MCF 10A (cell line): ENCODE data around the gene PROX1. TPM values are rescaled to one million over a fixed set of nuclear protein-coding genes. Genes with fewer than 3 reads are reported as not detected.

ENCODE experiments used
- BruUV-seq: library from RNA; stranded (reverse); fragments of 400-500 nt; replicated peaks from 2 replicates; lab custom pipeline; 2021; lab: Mats Ljungman, UMichigan
- CTCF ChIA-PET: fragments of 300-600 bp; sonication (Branson Sonifier 250); formaldehyde crosslinking; extraction: SDS; loops from one replicate; lab custom pipeline; 2021; ENCODE audit warnings: antibody characterized with exemption, inconsistent platforms; lab: Yijun Ruan, JAX
- POLR2A ChIA-PET: fragments of 300-600, 350-650 bp; sonication (Branson Sonifier 250); formaldehyde crosslinking; extraction: SDS; loops from one replicate; lab custom pipeline; 2020; ENCODE audit warnings: antibody characterized with exemption, inconsistent platforms; lab: Yijun Ruan, JAX
- DNase-seq: peaks from one replicate; pipeline ENCODE4 v3.0.0-alpha.2; 2018; ENCODE audit not compliant: unreplicated experiment
- H3K27ac Mint-ChIP-seq: one replicate; pipeline ENCODE4 v1.8.0; 2022; ENCODE audit warnings: mild to moderate bottlenecking, low read depth, mixed read lengths; ENCODE audit not compliant: unreplicated experiment
- H3K27me3 Mint-ChIP-seq: one replicate; pipeline ENCODE4 v1.8.0; 2022; ENCODE audit warnings: mixed read lengths; ENCODE audit not compliant: insufficient read depth, unreplicated experiment
- H3K36me3 Mint-ChIP-seq: one replicate; pipeline ENCODE4 v1.8.0; 2022; ENCODE audit warnings: mild to moderate bottlenecking, moderate library complexity, mixed read lengths; ENCODE audit not compliant: insufficient read depth, unreplicated experiment
- H3K4me1 Mint-ChIP-seq: one replicate; pipeline ENCODE4 v1.8.0; 2022; ENCODE audit warnings: mixed read lengths; ENCODE audit not compliant: insufficient read depth, unreplicated experiment
- H3K4me3 Mint-ChIP-seq: one replicate; pipeline ENCODE4 v1.8.0; 2022; ENCODE audit warnings: mild to moderate bottlenecking, moderate library complexity, mixed read lengths; ENCODE audit not compliant: unreplicated experiment
- H3K9me3 Mint-ChIP-seq: one replicate; pipeline ENCODE4 v1.8.0; 2022; ENCODE audit warnings: mixed read lengths; ENCODE audit not compliant: unreplicated experiment
- intact Hi-C: fragments of 100-400 bp; cut with micrococcal nuclease; formaldehyde crosslinking; loops from 2 replicates; pipeline ENCODE4 v1.14.1; 2022
- total RNA-seq: library from RNA; stranded (reverse); gene quantifications from 2 replicates; pipeline ENCODE4 v1.2.3, GENCODE V29; 2022
- TF ChIP-seq, protein P1 (sequence below): fragments of 200-600 bp; IDR thresholded peaks from one replicate; pipeline ENCODE4 v1.8.0; 2022; ENCODE audit warnings: antibody characterized with exemption, mild to moderate bottlenecking; ENCODE audit not compliant: unreplicated experiment

The PROX1 gene
- total RNA-seq, 1 experiment from 2014 or later: 0.61 TPM

GRCh38 chr1:214010717-214011116, 22.9 kb downstream of the PROX1 start:
- intact Hi-C loops: no loop called here

DNA sequence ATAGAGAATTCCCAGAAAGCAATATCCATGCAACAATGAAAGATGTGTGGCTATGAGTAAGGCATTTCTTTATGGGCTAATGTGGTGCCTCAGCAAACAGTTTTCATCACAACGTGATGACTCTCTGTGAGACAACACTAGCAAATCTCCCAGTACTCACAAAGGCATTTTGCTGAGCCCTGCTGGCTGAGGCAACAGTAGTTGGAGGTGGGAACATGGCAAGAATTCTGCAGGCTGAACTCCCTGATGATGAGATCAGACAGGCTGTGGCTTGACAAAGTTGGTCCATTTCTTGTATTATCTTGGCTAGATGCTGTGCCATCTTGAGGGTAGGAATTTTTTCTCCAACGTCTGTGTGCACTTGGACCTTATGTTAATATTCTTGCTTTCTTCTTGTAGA, 24.6 kb downstream of the PROX1 start:
- Mint-ChIP-seq H3K4me3 (no peak overlapping the region), H3K9me3 (no peaks in the 10 kb centered on the region), H3K27ac (no peak overlapping the region), H3K36me3 (no peaks in the 10 kb centered on the region), H3K27me3 (peaks cover 76% of the 10 kb centered on the region), H3K4me1 (no peaks in the 10 kb centered on the region)
- BruUV-seq: no TSS peak
- intact Hi-C loops: no loop called here
- ChIA-PET POLR2A (interaction anchor here (0.6 to 1.1 kb wide), 2 partner anchors 15 to 188 kb away, joined by 3 to 4 read pairs; no protein-coding TSS in a partner anchor), CTCF (interaction anchor here (0.7 kb wide), 2 partner anchors 646 to 1644 kb away, joined by 3 read pairs; no protein-coding TSS in a partner anchor)
- no peak for DNase-seq
- TF ChIP-seq, protein P1, sequence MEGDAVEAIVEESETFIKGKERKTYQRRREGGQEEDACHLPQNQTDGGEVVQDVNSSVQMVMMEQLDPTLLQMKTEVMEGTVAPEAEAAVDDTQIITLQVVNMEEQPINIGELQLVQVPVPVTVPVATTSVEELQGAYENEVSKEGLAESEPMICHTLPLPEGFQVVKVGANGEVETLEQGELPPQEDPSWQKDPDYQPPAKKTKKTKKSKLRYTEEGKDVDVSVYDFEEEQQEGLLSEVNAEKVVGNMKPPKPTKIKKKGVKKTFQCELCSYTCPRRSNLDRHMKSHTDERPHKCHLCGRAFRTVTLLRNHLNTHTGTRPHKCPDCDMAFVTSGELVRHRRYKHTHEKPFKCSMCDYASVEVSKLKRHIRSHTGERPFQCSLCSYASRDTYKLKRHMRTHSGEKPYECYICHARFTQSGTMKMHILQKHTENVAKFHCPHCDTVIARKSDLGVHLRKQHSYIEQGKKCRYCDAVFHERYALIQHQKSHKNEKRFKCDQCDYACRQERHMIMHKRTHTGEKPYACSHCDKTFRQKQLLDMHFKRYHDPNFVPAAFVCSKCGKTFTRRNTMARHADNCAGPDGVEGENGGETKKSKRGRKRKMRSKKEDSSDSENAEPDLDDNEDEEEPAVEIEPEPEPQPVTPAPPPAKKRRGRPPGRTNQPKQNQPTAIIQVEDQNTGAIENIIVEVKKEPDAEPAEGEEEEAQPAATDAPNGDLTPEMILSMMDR: no peak

More at GRCh38 chr1:214010717-214011116, 22.9 kb downstream of the PROX1 start:
- CTCF ChIA-PET: no interaction called here
- Mint-ChIP-seq H3K27ac (no peak overlapping the region), H3K9me3 (no peaks in the 10 kb centered on the region), H3K36me3 (no peaks in the 10 kb centered on the region), H3K4me1 (no peaks in the 10 kb centered on the region), H3K4me3 (no peak overlapping the region), H3K27me3 (peaks cover 70% of the 10 kb centered on the region)
- BruUV-seq: no TSS peak
- DNase-seq: no peak
- POLR2A ChIA-PET: no interaction called here
- TF ChIP-seq, protein P1: no peak

DNA sequence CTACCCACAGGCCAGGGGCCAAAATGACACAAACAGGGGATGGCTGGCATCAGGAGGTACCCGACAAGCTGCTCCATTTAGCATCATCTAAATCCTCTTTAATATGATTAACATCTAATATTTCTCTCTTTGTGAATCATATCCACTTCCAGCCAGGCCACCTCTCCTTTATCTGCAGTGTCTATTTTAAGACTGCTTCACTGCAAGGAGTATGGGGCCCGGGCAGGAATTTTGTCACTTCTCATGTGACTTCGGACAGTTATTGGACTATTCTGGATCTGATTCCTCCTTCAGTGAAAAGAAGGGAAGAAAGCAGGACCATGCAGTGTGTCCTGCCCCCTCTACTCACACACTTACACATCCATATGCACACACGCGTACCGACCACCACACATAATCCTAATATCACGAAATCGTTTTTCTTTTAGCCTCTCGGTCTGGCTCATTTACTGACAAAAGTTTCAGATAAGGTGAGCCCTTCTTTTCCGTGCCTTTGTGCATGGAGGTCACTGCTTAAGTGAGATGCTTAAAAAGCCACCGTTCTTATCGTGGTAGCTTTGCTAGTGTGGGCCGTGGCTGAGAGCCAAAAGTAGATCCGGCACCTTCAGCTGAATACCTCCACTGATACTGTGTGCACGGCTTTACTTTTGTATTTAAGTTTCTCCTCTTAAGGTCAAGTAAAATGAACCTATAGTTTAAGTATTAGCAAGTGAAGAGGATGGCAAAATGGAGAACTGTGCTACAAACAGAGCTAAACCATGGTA, 26.0 kb downstream of the PROX1 start:
- peaks cover 78% of the 10 kb centered on the region for H3K27me3 Mint-ChIP-seq
- H3K4me1 Mint-ChIP-seq: no peaks in the 10 kb centered on the region
- TF ChIP-seq, protein P1: no peak
- intact Hi-C loops: no loop called here
- DNase-seq: no peak
- H3K4me3 Mint-ChIP-seq: no peak overlapping the region
- POLR2A ChIA-PET: interaction anchor here (0.6 to 1.1 kb wide), 3 partner anchors 9 to 280 kb away, joined by 3 to 4 read pairs (median 4); no protein-coding TSS in a partner anchor
- H3K36me3 Mint-ChIP-seq: no peaks in the 10 kb centered on the region
- no peaks in the 10 kb centered on the region for H3K9me3 Mint-ChIP-seq
- no peak overlapping the region for H3K27ac Mint-ChIP-seq
- CTCF ChIA-PET: interaction anchor here (0.6 to 2.2 kb wide), 6 partner anchors 10 to 318 kb away, joined by 3 to 11 read pairs (median 4); no protein-coding TSS in a partner anchor
- BruUV-seq: no TSS peak

DNA sequence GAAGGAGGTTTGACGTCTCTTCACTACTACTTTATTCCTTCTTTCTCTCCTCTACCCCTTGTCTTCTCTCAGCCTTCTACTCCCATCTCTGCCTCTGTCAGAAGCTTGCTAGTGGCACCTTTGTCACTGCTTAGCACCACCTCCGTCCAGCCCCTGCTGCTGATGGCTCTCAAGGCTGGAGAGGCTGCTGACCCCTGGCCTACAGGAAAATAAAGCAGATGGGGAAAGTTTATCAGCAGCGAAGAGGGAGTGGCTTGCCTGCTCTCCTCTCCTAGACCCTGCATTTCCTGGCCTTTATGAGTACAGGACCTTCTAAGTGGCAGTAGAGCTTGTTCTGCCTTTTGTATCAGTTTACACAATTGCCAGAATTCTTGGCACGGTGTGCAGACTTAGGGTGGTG, 27.0 kb downstream of the PROX1 start:
- no TSS peak for BruUV-seq
- intact Hi-C loops: no loop called here
- no peaks in the 10 kb centered on the region for H3K9me3 Mint-ChIP-seq
- H3K4me3 Mint-ChIP-seq: no peak overlapping the region
- H3K27me3 Mint-ChIP-seq: peaks cover 78% of the 10 kb centered on the region
- DNase-seq: no peak
- POLR2A ChIA-PET: no interaction called here
- H3K27ac Mint-ChIP-seq: no peak overlapping the region
- TF ChIP-seq, protein P1: no peak
- CTCF ChIA-PET: interaction anchor here (0.6 to 2.2 kb wide), 5 partner anchors 10 to 317 kb away, joined by 3 to 11 read pairs (median 3); no protein-coding TSS in a partner anchor
- H3K4me1 Mint-ChIP-seq: no peaks in the 10 kb centered on the region
- no peaks in the 10 kb centered on the region for H3K36me3 Mint-ChIP-seq
